HG02623 (cell line): ENCODE data around the gene FGFR2.
"Not testable (repeated sequence)": the region's sequence is repeated elsewhere in the genome, so short reads cannot be mapped to it uniquely, and the experiment has no call there.

Experiments
- ATAC-seq: cut with Tn5 transposase; IDR thresholded peaks from one replicate; pipeline ENCODE4 v1.9.1; 2021; ENCODE audit warnings: moderate library complexity; ENCODE audit not compliant: unreplicated experiment

The FGFR2 gene

GRCh38 chr10:121556918-121557573, 41.2 kb downstream of the FGFR2 start:
- ATAC-seq: no peak

GRCh38 chr10:121556455-121556854, 41.8 kb downstream of the FGFR2 start:
- ATAC-seq: no peak

GRCh38 chr10:121554916-121555315, 43.3 kb downstream of the FGFR2 start:
- not testable (repeated sequence) for ATAC-seq

DNA sequence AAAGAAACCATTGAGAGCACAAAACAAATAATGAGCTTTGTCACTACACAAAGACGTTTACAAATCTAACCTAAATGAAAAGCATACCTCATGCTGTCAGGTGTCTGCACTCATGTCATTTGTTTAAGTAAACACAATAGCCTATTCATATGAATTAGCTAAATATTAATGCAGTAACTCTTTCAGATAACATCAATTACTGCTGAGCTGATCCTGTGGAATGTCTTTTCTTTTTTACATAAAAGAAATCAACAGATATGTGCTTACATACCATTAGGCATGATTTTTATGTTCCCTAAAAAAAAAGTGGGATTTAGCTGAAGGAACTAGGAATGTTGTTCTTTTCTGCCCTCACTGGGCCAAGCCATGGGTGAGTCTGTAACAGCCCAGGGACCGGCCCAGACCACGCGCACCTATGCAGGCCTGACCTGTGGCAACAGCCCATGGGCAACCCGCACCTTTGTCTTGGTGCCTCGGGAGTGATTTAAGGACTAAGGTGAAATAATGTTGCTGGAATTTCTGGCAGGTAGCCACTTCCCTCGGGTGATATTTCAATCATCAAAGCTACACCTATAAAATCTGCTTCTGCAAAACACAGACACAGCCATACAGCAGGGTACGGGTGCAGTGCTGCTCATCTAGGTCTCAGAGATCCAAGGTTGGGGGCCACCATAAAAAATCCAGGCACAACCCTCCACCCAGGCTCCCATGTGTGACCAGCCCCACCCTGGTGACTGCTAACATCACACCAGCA, 44.6 kb downstream of the FGFR2 start:
- no peak for ATAC-seq

DNA sequence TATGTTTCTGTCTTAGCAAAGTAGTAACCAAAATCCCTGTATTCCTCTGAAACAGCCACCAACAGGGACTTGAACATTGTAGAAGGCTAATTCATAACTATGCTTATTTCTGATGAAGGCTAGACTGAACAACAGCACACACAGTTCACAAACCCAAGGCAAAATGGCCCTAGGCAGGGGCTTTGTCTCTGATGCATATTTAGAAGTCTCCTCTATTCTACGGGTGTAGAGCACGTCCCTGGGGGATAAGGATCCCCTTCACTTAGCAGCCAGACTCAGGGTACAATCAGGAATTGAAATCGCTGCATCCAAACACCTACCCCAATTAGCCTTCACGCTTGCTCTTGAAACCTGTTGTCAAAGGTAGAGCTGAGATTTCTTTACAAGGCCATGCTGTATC, 45.5 kb downstream of the FGFR2 start:
- ATAC-seq: no peak

GRCh38 chr10:121551210-121551885, 46.9 kb downstream of the FGFR2 start:
- ATAC-seq: no peak

DNA sequence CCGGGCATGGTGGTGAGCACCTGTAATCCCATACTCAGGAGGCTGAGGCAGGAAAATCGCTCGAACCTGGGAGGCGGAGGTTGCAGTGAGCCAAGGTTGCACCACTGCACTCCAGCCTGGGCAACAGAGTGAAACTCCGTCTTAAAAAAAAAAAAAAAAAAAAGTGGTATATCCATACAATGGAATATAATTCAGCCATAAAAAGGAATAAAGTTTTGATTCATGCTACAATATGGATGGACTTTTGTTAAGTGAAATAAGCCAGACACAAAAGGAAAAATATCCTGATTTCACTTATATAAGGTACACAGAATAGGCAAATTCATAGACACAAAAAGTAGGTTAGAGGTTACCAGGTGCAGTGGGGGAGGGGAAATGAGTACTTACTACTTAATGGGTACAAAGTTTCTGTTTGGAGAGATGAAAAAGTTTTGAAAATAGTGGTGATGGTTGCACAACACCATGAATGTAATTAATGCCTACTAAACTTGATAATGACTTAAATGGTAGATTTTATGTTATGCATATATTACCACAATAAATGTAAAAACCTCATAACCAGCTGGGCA, 53.9 kb downstream of the FGFR2 start:
- ATAC-seq: no peak

DNA sequence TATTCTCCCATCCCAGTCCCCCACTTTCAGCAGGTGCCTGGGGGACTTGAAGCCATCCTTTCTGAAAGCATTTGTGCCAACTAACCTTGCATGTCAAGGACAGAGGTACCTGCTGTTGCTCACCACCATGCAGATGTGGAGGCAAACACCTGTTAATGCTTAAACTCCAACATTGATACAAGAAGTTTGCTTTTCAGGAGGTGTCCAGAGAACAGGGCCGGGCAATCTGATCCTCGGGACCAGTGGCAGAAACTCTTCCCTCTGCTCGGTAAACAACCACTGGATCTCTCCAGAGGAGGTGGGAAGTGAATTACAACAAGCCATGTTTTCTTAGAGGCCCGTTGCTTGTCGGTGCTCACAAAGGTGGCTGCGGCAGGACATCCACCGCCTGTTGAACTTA, 54.7 kb downstream of the FGFR2 start:
- ATAC-seq: no peak

- ATAC-seq: no peak
These were observed 56.7 kb downstream of the FGFR2 start for GRCh38 chr10:121541450-121542120.

GRCh38 chr10:121540732-121541395, 57.4 kb downstream of the FGFR2 start:
- no peak for ATAC-seq

GRCh38 chr10:121539786-121540185, 58.5 kb downstream of the FGFR2 start:
- no peak for ATAC-seq

DNA sequence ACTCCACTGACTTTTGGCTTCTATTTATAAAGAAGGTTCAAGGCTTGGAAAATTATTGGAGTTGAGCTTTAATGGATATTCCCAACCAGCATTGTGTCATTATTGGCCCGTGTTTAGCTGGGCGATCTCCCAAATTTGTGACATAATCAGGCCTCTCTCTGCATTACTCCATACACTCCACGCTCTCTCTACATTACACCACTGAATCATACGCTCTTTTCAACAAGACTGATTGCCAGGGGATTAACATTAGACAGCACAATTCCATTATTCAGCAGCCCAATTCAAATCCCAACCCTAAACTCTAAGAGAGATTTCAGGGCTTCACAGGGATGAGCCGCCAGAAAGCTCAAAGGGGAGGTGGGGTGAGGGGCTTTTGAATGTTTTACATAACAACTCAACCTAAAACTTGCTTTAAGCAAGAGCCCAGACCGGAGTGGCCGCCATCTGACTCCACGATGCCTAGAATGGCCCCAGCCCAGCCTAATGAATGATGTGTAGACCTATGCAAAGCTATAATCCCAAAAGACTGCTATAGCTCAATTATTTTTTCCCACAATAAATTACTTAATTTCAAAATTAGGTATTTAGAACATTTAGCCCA, 61.8 kb downstream of the FGFR2 start:
- ATAC-seq: no peak

- ATAC-seq: no peak
These were observed 62.9 kb downstream of the FGFR2 start for GRCh38 chr10:121535381-121535780.

DNA sequence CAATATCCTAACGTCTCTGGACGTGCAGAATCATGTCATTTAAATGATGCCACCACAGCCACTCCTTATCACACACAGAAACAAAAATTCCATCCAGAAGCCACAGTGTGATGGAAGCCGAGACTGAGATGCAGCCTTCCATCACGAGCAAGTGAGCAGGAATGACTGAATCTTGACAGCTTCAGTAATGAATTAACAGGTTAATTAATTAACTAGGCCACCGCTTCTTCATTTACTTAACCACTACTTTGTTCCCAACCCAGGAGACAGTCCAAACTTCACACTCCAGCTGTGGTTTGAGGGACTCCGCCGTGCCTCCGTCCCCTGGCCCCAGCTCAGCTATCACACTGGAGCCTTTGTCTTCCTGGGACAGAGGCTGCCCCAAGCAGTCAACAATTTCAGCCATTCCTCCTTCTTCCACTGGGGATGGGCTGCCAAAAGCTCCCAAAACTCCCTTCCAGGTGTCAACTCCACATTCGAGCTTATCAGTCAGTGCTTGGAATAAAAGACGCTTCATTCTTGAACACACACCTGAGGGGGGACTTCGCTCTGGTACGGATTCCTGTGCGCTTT, 65.9 kb downstream of the FGFR2 start:
- no peak for ATAC-seq

DNA sequence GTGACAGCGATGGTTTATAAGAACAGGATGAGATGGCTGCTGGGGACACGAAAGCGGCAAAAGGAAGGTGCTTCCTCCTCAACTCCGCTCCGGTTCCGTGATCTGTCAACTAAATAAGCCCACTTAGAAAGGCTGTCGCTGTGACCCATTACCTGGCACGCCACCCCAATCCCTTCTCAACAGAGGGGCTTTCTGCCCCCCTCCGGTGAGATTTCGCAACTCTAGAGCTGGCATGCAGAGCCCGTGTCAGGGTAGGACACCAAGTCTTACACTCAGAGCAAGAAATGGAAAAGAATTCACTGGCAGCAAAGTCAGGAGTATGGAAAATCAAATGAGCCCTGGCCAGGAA, 66.4 kb downstream of the FGFR2 start:
- no peak for ATAC-seq

DNA sequence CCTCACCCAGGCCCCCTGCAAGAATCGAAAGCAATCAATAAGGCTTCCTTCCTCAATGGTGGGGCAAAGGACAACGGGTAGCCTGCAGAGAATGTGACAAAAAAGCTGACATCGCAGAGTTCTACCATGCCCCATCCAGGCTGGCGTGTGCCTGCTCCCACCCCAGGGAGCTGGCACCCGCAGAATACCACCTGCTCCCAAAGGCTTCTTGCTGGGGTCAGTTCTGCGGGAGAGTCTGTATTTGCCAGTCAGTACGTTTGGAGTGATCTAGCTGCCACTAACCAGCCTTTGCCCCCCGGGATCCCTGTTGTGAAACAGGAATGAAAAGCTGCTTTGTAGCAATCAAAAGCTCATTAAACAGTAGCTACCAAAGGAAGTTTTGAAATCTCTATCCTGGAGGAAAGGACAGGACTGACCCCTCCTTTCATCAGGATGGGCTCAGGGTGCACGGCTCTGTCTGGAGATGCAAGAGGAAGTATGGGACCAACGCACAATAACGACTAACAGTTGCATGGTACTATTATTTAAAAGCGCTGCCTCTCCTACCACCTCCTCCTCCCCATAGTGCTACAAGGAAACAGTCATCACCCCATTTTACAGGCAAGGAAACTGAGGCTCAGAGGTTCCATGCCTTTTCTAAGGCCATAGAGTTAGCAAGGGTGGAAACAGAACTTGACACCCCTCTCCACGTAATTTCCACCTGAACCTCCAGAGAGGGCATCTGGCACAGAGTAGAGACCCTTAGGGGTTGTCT, 67.0 kb downstream of the FGFR2 start:
- ATAC-seq: no peak

DNA sequence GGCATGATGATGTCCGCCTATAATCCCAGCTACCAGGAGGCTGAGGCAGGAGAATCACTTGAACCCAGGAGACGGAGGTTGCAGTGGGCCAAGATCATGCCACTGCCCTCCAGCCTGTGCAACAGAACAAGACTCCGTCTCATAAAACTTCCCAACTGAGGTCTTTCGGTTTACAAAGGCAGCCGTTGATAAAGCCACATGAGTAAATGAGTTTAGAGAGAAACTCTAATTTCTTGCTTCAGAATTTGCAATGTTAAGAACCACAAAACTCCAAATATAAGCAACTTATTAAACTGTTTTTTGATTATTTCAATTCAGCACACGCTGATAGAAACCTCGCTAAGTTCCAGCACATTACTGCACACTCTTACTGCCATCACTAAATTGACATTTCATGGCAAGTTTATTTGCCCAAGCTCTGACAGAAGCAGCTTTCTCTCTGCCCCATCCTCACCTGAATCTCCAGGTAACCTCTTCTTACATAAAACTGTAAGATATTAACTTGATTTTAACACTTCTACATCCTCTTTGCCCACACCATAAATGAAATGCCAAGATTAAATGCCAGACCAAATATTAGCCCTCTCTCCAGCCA, 67.7 kb downstream of the FGFR2 start:
- no peak for ATAC-seq

GRCh38 chr10:121527690-121528089, 70.6 kb downstream of the FGFR2 start:
- no peak for ATAC-seq

DNA sequence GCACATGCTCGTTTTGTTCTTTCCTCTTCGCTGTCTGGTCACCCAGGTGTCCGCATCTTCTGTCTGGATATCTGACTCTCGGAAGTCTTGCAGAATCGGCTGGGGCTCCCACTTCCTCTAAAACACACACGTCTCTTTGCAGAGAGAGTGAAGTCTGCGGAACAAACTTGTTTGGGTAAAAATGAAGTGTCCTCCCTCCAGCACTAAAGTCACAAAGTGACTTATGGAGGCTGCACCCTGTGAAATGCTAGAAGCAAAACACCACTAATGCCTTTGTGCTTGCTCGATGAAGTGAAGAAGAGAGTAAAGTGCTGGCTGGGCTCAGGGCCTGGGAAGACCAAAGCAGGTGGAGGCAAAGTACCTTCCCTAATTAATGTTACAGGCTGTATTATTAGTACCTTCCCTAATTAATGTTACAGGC, 71.4 kb downstream of the FGFR2 start:
- ATAC-seq: no peak
